Measurements from ENCODE around the gene MAP3K4.
A peak's percentile ranks its signal among the peaks of the same experiment; 100 is the strongest.

MAP3K4 gene

GRCh38 chr6:161041274-161041673 is 49.7 kb downstream of the MAP3K4 start:
- no peak for DNase-seq (ENCODE audit: low read depth)

GRCh38 chr6:161044335-161044734 is 52.8 kb downstream of the MAP3K4 start:
- no peak for DNase-seq (ENCODE audit: low read depth)

- DNase-seq (ENCODE audit: low read depth): no peak
Observed at GRCh38 chr6:161048641-161049040, 57.1 kb downstream of the MAP3K4 start.

GRCh38 chr6:161050134-161050765 is 58.7 kb downstream of the MAP3K4 start:
- DNase-seq (ENCODE audit: low read depth): no peak

- no peak for DNase-seq (ENCODE audit: low read depth)
Observed at GRCh38 chr6:161053103-161053502, 61.5 kb downstream of the MAP3K4 start.

GRCh38 chr6:161054876-161055275 is 63.3 kb downstream of the MAP3K4 start:
- DNase-seq (ENCODE audit: low read depth): no peak

GRCh38 chr6:161056451-161056850 is 64.9 kb downstream of the MAP3K4 start:
- DNase-seq (ENCODE audit: low read depth): no peak

GRCh38 chr6:161057103-161058091 is 65.8 kb downstream of the MAP3K4 start:
- DNase-seq (ENCODE audit: low read depth): no peak

GRCh38 chr6:161058741-161059140 is 67.2 kb downstream of the MAP3K4 start:
- no peak for DNase-seq (ENCODE audit: low read depth)

GRCh38 chr6:161061576-161061975 is 70.0 kb downstream of the MAP3K4 start:
- no peak for DNase-seq (ENCODE audit: low read depth)

- DNase-seq (ENCODE audit: low read depth): no peak
Observed at GRCh38 chr6:161064915-161065314, 73.3 kb downstream of the MAP3K4 start.

GRCh38 chr6:161066511-161066910 is 74.9 kb downstream of the MAP3K4 start:
- no peak for DNase-seq (ENCODE audit: low read depth)

GRCh38 chr6:161067749-161068148 is 76.2 kb downstream of the MAP3K4 start:
- DNase-seq (ENCODE audit: low read depth): no peak

- DNase-seq (ENCODE audit: low read depth): no peak
Observed at GRCh38 chr6:161068321-161068741, 76.8 kb downstream of the MAP3K4 start.

GRCh38 chr6:161073930-161074329 is 82.4 kb downstream of the MAP3K4 start:
- DNase-seq (ENCODE audit: low read depth): no peak

- DNase-seq (ENCODE audit: low read depth): no peak
Observed at GRCh38 chr6:161074496-161075121, 83.0 kb downstream of the MAP3K4 start.

GRCh38 chr6:161076181-161076677 is 84.7 kb downstream of the MAP3K4 start:
- DNase-seq (ENCODE audit: low read depth): no peak

GRCh38 chr6:161079566-161080262 is 88.1 kb downstream of the MAP3K4 start:
- peak; percentile 3 for DNase-seq (ENCODE audit: low read depth)

- DNase-seq (ENCODE audit: low read depth): no peak
Observed at GRCh38 chr6:161080263-161080970, 88.8 kb downstream of the MAP3K4 start.

- DNase-seq (ENCODE audit: low read depth): no peak
Observed at GRCh38 chr6:161082215-161082614, 90.6 kb downstream of the MAP3K4 start.

- DNase-seq (ENCODE audit: low read depth): no peak
Observed at GRCh38 chr6:161085246-161085645, 93.7 kb downstream of the MAP3K4 start.

All from stimulated activated CD8-positive, alpha-beta memory T cell treated with anti-CD3 and anti-CD28 coated beads, Interleukin-15, amount 100 ng/mL, for 1 hour (primary cell).